Measurements from ENCODE around the gene RGS7.
"Not testable (repeated sequence)": the region's sequence is repeated elsewhere in the genome, so short reads cannot be mapped to it uniquely, and the experiment has no call there.

RGS7 gene

GRCh38 chr1:240813720-240814119 lies 543.3 kb downstream of the RGS7 start:
- DNase-seq, result no peak

GRCh38 chr1:240811256-240811655 lies 545.7 kb downstream of the RGS7 start:
- DNase-seq, result no peak

GRCh38 chr1:240808381-240808780 lies 548.6 kb downstream of the RGS7 start:
- no peak for DNase-seq

- no peak for DNase-seq
These were observed 550.7 kb downstream of the RGS7 start for GRCh38 chr1:240806200-240806745.

- no peak for DNase-seq
These were observed 552.5 kb downstream of the RGS7 start for GRCh38 chr1:240804475-240804874.

GRCh38 chr1:240803151-240803550 lies 553.9 kb downstream of the RGS7 start:
- DNase-seq, result no peak

- DNase-seq, result no peak
These were observed 554.7 kb downstream of the RGS7 start for GRCh38 chr1:240802271-240802670.

GRCh38 chr1:240801442-240801841 lies 555.6 kb downstream of the RGS7 start:
- DNase-seq, result no peak

GRCh38 chr1:240800291-240800690 lies 556.7 kb downstream of the RGS7 start:
- DNase-seq, result no peak

GRCh38 chr1:240797050-240797449 lies 560.0 kb downstream of the RGS7 start:
- no peak for DNase-seq

GRCh38 chr1:240794046-240794843 lies 562.8 kb downstream of the RGS7 start:
- no peak for DNase-seq

- no peak for DNase-seq
These were observed 564.0 kb downstream of the RGS7 start for GRCh38 chr1:240792915-240793529.

- DNase-seq, result no peak
These were observed 566.1 kb downstream of the RGS7 start for GRCh38 chr1:240790856-240791255.

GRCh38 chr1:240786880-240787279 lies 570.1 kb downstream of the RGS7 start:
- DNase-seq, result no peak

- DNase-seq, result no peak
These were observed 572.2 kb downstream of the RGS7 start for GRCh38 chr1:240784776-240785175.

- DNase-seq, result not testable (repeated sequence)
These were observed 573.3 kb downstream of the RGS7 start for GRCh38 chr1:240783728-240784137.

GRCh38 chr1:240776237-240776636 lies 580.8 kb downstream of the RGS7 start:
- DNase-seq, result no peak

GRCh38 chr1:240772131-240772530 lies 584.9 kb downstream of the RGS7 start:
- no peak for DNase-seq

- no peak for DNase-seq
These were observed 585.6 kb downstream of the RGS7 start for GRCh38 chr1:240771450-240771849.

GRCh38 chr1:240768979-240769378 lies 588.0 kb downstream of the RGS7 start:
- no peak for DNase-seq

GRCh38 chr1:240766831-240767230 lies 590.2 kb downstream of the RGS7 start:
- DNase-seq, result no peak

GRCh38 chr1:240765732-240766363 lies 591.2 kb downstream of the RGS7 start:
- DNase-seq, result no peak

GRCh38 chr1:240763771-240764170 lies 593.2 kb downstream of the RGS7 start:
- DNase-seq, result no peak

- not testable (repeated sequence) for DNase-seq
These were observed 593.9 kb downstream of the RGS7 start for GRCh38 chr1:240763095-240763494.

All from stimulated activated CD4-positive, alpha-beta T cell treated with anti-CD3 and anti-CD28 coated beads, Interleukin-15, amount 100 ng/mL, for 24 hours (primary cell).